HG03025 (cell line): ENCODE results near the gene ARHGAP26.

Experiments used
- ATAC-seq: cut with Tn5 transposase; IDR thresholded peaks from one replicate; pipeline ENCODE4 v1.9.1; 2021; ENCODE audit warnings: mild to moderate bottlenecking, moderate library complexity; ENCODE audit not compliant: unreplicated experiment, low FRiP score

The ARHGAP26 gene

DNA sequence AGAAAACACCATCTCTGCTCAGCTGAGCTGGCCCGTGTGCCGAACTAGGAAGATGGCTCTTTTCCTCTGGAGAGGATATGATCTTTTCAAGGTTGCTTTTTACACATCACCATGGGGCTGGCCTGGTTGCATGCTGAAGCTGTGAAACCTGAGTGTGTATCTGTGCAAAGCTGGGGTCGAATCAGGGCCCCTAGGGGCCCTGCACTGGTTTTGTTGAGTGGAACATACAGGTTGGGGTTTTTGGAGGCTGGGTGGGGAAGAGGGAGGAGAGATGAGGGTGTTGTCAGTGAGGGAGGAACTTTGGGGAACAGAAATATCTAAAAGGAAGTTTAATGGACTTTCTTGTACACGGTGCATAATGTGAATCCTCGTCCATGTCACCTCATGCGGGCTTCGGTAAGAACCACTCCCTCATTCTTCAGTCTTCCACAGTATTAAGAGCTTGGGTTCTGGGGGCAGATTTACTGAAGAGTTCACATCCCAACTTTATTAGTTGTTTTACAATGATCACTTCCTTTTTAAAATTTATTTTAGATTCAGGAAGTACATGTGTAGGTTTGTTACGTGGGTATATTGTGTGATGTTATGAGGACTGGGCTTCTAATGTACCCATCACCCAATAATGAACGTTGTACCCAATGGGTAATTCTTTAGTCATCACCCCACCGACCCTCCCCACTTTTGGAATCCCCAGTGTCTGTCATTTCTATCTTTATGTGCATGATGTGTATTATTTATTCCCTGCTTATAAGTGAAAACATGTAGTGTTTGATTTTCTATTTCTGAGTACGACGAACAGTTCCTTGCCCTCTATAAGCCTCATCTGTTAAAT is 395.1 kb downstream of the ARHGAP26 start:
- no peak for ATAC-seq

DNA sequence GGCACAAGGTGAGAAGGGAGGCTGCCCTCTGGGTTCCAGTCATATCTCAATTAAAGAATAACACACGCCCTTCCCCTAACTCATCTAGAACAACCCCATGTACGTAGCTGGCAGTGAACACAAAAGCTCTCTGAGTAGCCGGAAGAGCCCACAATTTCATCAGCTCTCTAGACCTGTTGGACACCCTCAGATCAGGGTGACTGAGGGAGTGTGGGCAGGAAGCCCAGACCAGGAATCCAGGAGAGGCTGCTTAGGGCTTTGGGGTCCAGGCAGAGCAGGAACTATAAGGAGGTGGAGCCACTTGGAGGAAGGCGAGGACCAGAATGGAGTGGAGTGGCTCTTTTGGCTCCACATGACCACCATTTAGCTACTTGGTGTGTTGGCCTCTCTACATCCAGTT is 395.9 kb downstream of the ARHGAP26 start:
- ATAC-seq: no peak

DNA sequence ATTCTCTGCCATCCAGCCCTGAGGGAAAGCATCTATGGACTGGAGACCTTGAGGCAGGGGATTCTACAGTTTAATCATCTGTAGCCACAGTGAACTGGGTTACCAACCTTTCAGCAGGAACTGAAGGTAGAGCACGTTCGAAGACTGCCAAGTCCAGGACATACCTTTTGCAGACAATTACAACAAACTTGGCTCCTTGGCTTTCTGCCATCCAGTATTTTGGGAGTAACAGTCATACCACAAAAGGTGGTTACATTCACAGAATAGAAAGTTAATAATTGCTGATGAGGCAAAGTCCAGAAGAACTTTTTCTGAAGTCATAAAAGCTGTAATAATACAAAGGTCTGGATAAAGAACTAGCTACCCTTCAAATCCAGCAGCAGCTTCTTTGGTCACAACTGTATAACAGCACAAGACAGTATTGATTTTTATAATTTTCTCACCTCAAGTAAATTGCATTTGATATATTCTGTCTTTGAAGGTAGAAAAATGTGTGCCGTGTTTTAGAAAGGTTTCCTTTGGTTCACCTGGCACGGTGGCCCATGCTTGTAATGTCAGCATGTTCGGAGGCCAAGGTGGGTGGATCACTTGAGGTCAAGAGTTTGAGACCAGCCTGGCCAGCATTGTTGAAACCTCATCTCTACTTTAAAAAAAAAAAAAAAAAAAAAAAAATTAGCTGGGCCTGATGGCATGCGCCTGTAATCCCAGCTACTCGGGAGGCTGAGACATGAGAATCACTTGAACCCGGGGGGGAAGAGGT is 396.7 kb downstream of the ARHGAP26 start:
- ATAC-seq: no peak

DNA sequence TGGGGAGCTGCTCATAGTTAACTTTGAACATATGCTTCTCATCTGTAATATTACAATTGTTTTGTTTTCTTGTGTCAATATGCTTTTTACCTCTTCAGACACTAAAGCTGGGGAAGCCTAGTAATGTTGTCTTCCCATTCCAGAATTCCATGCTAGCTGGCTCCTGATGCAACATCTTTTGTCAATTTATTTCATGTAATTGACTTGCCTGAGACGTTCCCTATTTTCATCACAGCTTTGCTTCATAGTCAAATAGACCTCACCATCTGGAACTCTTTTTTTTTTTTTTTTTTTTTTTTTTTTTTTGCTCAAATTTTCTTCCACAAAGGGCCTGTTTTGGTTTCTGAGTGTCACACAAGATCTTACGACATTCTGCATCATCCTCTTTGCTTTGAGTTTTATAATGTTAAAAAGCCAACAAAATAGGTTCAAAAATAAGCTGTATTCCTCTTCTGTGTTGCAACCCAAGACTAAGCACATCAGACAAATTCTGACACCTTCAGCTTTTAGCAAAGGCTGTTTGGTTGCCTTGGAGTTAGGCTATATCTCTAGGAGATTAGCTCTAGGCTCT is 398.1 kb downstream of the ARHGAP26 start:
- no peak for ATAC-seq

DNA sequence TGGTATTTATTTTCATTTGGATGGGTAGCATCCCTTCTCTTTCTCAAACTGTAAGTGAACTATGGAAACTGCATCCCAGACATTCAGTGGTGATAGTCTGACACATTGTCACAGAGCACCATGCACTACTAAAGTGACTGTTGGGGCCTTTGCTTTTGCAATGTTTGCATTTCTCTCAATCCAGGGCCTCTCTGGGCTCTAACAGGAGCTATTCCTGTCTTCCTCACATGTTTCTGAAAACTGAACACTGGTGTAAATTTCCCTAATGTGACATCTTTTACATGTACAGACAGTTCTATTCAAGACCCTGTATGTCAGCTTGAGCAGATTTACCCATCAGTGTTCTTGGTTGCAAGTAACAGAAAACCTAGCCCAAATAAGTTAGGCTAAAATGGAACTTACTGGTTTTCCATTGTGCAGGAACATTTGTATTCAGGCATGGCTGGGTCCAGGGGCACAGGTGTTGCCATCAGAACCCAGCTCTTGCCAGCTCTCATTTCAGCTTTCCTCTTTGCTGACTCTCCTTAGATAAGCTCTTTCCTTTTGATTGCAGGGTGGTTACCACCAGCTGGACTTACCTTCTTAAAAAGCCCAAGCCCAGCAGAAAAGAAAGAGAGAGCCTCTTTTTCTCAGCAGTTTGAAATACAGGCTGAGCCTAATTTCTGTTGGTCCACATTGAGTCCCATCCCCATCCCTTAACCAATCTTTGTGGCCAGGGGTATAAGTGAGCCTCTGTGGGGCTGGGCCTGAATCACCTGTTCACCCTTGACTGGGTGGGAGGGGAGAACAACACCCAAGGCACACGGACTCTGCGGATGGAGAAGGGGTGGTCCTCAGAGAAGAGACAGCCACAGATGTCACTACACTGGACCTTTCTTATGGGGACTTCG is 399.0 kb downstream of the ARHGAP26 start:
- no peak for ATAC-seq

DNA sequence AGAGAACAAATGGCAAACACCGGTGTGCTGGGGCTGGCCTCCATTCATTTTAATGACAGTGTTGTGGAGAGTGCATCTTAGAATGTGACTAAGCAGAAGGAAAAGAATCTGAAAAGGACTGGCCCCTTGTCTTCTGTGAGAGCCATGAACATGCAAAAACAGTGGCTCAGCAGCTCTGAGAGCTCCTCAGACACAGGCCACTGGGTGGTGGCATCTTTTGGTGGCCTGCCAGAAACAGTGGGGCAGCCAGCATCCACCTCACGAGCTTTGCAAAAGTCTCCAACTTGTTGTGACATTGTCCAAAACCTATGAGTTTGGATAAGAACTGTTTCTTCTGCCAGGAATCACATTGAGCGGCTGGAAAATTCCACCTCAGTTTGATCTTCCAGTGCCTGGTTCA is 399.9 kb downstream of the ARHGAP26 start:
- no peak for ATAC-seq

DNA sequence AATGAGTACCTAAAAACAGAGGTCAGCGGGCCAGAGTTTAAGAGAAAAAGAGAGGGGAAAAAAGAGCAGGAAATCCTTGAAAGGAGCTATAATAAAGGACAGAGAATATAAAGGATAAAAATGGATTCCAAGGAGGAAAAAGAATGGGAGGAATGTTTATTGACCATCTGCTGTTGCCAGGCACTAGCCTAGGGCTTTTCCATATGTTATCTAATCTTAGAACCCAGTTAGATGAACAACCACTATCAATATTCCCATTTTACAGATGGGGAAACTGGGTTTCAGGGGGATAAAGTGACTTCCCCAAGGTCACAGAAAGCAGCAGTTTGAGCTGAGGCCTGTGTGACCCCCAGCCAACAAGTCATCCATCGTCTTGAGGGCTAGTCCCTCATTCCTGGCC is 400.8 kb downstream of the ARHGAP26 start:
- no peak for ATAC-seq

DNA sequence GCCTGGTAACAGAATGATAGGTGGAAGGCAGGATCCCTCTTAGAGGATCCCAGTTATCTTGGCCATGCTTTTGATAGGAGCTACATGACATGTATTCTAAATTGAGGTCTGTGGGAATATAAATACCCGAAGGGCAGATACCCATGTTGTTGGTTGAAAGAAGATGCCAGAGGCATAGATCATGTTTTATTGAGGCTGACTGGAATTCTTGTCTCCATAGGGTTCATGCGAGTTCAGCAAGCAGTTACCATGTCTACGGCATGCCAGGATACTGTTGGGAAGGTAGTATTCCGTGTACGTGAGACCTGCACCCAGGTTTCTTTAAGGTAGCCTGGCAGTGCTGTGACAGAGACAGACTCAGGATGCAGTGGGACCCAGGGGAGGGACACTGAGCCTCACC is 402.6 kb downstream of the ARHGAP26 start:
- no peak for ATAC-seq

DNA sequence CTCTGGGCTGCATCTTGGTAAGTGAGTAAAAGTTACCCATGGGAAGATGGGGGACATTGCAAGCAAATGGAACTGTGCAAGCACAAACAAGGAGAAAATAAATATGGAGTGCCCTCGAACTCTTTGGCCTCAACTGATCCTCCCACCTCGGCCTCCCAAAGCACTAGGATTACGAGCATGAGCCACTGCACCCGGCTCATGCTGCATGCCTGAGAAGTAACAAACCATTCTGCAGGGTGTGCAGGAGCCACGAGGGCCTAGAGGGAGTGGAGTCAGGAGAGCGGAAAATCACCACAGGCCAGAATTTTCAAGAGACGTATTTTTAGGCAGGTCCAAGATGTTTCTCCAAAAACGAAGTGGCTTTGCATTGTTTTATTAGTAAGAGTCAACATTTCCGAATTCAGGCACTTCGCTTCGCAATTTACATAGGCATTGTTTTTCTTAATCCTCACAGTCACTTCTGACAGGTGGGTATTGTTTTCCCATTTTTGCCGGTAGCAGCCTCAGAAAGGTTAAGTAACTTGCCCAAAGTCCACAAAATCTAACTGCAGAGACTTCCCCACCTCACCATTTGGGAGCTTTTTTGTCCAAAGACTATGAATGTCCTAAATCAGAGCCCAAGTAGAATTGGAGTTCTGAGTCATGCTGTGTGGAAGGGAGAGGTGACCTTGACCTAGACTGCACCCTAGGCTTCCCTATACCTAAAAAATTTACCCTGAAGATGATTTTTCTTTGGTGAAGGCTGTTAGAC is 403.1 kb downstream of the ARHGAP26 start:
- no peak for ATAC-seq

DNA sequence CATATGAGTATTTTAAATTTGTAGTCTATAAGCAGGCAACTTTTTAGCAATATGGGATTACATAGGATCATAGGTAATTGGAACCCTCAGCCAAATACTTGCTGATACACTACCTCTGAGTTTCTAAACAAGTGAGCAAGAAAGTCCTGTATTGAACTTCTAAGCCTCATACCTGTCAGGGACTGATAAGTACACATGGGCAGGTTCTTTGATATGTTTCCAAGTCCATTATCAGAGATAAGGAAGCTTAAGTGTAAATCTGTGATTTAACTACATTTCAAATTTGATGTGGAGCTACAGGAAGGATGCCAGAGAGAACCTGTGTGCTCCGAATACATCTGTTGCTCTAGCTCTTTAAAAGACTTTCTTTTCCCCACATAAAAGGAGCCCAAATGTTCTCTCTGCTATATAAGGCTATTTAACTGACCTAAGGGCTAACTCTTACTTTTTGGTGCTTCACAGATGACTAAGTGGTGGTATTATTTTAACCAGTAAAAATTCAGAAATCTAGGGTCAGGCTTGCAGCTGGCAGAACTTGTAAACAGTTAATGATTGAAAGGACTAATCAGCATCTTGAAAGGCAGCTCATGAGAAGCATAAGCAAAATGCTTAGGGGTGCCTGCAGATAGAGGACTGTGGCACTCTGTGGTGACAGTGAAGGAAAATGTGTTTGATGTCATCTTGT is 404.7 kb downstream of the ARHGAP26 start:
- no peak for ATAC-seq

DNA sequence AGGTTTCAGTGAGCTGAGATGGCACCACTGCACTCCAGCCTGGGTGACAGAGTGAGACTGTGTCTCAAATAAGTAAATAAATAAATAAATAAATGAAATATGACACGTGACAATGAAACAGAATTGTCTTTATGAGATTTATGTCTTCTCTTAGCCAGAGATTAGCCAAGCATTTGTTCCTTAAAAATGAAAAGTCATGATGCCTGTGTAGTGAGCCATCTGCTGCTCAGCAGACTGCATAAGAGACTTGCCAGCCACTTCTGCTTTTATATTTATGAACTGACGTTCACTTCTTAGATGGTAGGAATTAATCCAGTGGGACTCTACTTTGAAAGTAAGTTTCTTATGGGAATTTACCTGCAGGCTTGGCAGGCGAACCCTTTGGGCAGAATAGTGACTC is 405.9 kb downstream of the ARHGAP26 start:
- no peak for ATAC-seq

DNA sequence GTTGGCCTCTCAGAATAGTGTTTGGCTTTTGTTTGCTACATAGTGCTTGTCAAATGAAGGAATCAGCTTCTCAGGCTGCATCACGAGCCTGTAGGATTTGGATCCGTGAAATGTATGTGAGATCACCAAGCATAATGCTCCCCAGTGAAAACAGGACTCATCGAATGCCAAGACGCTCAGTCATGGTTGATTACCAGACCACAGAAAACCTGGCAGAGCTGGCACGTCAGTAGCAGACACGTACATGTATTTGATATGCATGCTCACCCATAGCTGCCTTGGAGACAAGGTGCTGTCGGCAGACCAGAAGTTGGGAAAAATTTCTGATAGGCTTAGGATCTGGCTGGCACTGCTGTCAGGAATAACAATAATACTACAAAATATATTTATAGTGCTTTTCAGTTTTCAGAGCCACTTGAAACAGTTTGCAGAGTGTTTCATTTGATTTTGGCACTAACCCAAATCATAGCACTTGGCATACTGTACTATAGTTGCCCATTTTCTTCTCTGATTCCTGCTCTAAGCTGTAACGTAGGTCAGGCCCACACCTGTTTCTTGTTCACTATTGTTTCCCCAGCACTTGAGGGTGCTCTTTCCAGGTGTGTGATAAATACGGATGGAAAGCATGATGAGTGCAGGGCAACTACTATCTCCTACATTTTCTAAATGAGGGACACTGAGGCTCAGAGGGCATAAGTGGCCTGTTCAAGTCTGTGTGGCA is 407.2 kb downstream of the ARHGAP26 start:
- no peak for ATAC-seq

DNA sequence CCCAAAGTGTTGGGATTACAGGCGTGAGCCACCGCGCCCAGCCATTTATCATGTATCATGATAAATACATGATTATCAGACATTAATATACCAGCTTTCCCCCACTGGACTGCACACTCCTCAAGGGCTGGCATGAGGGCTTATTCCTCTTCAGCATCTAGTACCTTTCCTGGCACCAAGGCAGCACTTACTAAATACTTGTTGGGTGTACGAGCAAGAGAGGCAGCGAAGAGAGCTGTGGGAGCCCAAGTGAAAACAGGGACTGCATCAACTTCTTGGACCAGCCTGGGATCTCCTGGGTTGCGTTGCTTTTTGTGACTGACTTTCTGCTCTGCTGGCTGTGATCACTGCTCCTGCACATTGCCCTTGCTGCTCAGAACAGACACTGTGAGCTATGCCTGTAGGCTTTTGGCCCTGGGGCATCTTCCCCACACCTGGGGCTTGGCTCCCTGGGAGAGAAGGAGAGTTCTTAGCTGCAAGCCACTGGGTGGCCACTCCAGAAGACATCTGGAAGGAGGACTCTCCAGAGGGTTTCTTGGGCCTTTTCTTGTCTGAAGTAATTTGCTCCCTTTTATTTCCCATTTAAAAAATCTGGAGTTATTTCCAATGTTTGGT is 409.1 kb downstream of the ARHGAP26 start:
- no peak for ATAC-seq

DNA sequence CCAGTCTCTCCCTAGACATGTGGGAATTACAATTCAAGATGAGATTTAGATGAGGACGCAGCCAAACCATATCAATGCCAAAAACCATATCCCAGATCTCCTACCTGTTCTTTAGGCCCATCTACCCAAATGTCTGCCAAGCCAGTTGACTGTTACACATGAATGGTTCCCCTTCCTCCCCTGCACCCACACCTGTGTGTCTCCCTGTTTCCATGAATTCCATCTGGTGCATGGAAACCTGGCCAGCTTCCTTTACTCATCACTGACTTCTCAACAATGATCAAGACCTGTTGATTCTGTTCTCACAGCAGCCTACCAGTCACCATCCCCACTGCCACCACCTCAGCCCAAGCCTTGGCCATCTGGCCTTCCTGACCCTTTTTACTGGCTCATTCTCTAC is 410.6 kb downstream of the ARHGAP26 start:
- ATAC-seq: no peak

DNA sequence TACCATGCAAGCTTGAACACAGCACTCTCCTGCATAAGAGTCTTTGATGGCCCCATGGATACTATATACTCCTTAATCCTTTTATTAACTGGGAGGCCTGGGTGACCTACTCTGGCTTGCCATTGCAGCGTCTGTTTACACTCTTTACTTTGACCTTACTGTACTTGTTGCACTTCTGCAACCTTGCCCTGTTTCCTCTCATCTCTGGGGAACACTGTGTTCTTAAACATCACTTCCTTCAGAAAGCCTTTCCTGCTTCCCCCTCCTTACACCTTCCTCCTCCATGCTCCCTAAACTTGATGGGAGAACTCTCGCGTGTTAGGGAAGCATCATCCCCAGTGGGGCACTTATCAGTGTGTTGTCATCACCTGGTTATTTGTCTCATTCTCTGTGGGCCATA is 411.0 kb downstream of the ARHGAP26 start:
- ATAC-seq: no peak

DNA sequence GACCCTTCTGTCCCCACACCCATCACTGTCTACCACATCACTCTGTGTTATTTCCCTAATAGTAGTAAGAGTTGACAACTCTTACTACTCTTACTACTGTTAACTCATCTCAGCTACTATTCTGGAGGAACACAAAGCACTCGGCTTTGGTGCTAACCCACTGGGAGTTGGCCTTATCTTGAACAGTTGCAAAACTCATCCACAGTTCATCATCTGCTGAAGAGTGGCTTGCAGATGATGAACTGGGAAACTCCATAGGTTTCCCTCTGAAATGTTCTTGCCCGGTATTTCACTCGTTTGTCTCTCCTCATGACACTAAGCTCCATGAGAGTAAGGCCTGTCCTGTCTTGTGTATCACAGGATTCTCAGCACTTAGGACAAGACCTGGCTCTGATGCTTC is 411.9 kb downstream of the ARHGAP26 start:
- ATAC-seq: no peak

DNA sequence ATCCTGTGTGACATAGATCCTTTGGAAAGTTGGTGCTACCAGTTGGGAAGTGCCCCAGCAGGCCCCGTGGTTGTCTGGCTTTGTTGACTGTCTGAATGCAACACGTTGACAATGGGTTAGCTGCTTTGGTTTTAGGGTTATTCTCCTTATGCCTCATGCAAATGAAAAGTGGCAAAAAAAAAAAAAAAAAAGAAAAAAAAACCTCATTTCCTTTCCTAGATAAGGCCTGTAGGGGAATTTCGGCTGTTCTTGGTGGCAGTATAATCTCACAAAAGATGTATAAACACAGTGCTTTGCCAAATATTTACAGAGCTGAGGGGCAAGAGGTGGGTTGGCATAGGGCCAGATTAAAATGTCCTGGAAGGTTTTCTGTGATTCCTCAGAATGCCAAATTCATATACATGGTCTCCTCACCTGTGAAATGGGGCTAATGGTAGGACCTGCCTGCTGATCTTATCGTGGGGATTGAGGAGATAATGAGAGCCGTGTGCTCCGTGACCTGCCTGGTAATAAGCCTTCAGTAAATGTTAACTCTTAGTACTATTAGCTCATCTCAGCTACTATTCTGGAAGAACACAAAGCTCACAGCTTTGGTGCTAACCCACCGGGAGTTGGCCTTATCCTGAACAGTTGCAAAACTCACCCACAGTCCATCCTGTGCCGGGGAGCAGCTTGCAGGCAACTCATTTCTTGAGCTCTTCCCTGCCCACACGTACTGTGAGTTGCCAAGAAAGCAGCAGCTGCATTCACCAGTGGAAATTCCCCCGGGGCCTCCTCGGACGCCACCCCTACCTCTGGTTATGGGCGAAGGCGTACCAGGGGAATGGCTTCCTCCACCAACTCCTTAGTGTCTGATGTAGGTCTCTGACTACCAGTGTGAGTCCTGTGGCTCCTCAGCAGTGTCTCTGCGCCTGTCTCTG is 413.0 kb downstream of the ARHGAP26 start:
- ATAC-seq: peak; percentile 45
